Mucosa of descending colon (tissue), 3 donors: ENCODE data around the gene PRR33. TPM values are rescaled to one million over a fixed set of nuclear protein-coding genes. Genes with fewer than 3 reads are reported as not detected.

Source experiments
- ATAC-seq: fragments of 200-7000 bp; cut with Tn5 transposase; one replicate; pipeline ENCODE4 v1.9.1; 2020; ENCODE audit warnings: mild to moderate bottlenecking, moderate library complexity
- DNase-seq, 3 donors: peaks; one replicate each; pipeline ENCODE4 v3.0.0-alpha.2; 2020
- H3K36me3 ChIP-seq: fragments of 200-600 bp; one replicate; pipeline ENCODE4 v1.8.0; 2021; ENCODE audit warnings: low read depth, mild to moderate bottlenecking
- H3K4me1 ChIP-seq: fragments of 200-600 bp; one replicate; pipeline ENCODE4 v1.8.0; 2021; ENCODE audit warnings: low read depth, mild to moderate bottlenecking
- H3K4me3 ChIP-seq: fragments of 200-600 bp; one replicate; pipeline ENCODE4 v1.8.0; 2021; ENCODE audit warnings: mild to moderate bottlenecking
- H3K9me3 ChIP-seq: fragments of 200-600 bp; one replicate; pipeline ENCODE4 v1.8.0; 2021; ENCODE audit warnings: mild to moderate bottlenecking
- CTCF ChIP-seq: fragments of 200-600 bp; IDR thresholded peaks from one replicate; pipeline ENCODE4 v1.8.0; 2022; ENCODE audit warnings: antibody characterized with exemption, mild to moderate bottlenecking
- intact Hi-C, 2 donors: fragments of 100-400 bp; cut with DNase I in 1 of 2; cut with micrococcal nuclease in 1 of 2; formaldehyde crosslinking; loops; one replicate each; pipeline versions ENCODE4 v1.11.0 to v1.11.1; 2022; cut with DNase I, micrococcal nuclease
- total RNA-seq, 3 donors: library from RNA; stranded (reverse); fragmentation: NEBNext Ultra II Directional in 2 of 3; extraction: Animal tissue kit (Norgen Biotek cat#: 25700) in 2 of 3; gene quantifications; one replicate each; pipeline versions ENCODE4 v1.2.1 to v1.2.4, GENCODE V29; 2021 to 2023
- donor health status: DM: no; HTN: no; CAD: no; lungs with moderate emphysema.
- donor health status: DM: no; HTN: no; CAD: no.
- donor health status: DM: no; HTN: yes; CAD: no.

The PRR33 gene
- total RNA-seq, 3 donors from 2014 or later, result not detected

- ATAC-seq (no peak), DNase-seq (no peak)
- H3K4me3 ChIP-seq, result no peak overlapping the region
- no peaks in the 10 kb centered on the region for H3K9me3 ChIP-seq
- no peaks in the 10 kb centered on the region for H3K36me3 ChIP-seq
- no peaks in the 10 kb centered on the region for H3K4me1 ChIP-seq
- TF ChIP-seq CTCF, result no peak
- intact Hi-C loops, result loop anchor here (1.0 to 2.0 kb wide), 2 partner anchors 23 kb away; no protein-coding TSS in a partner anchor
Observed at GRCh38 chr11:1893581-1894359, 2.1 kb upstream of the PRR33 start.

DNA sequence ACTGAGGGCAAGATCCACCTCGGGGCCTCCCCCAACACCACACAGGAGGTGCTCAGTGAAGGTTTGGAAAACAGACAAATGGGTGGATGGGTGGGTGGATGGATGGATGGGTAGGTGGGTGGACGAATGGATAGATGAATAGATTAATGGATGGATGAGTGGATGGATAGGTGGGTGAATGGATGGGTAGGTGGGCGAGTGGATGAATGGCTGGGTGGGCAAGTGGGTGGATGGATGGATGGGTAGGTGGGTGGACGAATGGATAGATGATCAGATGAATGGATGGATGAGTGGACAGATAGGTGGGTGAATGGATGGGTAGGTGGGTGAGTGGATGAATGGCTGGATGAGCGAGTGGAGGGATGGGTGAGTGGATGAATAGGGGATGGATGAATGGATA, 863 bp upstream of the PRR33 start:
- no peak for TF ChIP-seq CTCF
- H3K4me3 ChIP-seq, result no peak overlapping the region
- intact Hi-C loops, result loop anchor here in 1 of 2 donors (2.0 kb wide), 1 partner anchor 24 kb away; no protein-coding TSS in a partner anchor
- ATAC-seq (no peak), DNase-seq (no peak)
- no peaks in the 10 kb centered on the region for H3K9me3 ChIP-seq
- H3K4me1 ChIP-seq, result no peaks in the 10 kb centered on the region
- H3K36me3 ChIP-seq, result no peaks in the 10 kb centered on the region

GRCh38 chr11:1892116-1892515, 421 bp upstream of the PRR33 start:
- ATAC-seq, result no peak
- H3K4me1 ChIP-seq, result no peaks in the 10 kb centered on the region
- intact Hi-C loops, result loop anchor here in 1 of 2 donors (2.0 kb wide), 1 partner anchor 25 kb away; no protein-coding TSS in a partner anchor
- H3K36me3 ChIP-seq, result no peaks in the 10 kb centered on the region
- DNase-seq, result no peak
- H3K4me3 ChIP-seq, result no peak overlapping the region
- no peaks in the 10 kb centered on the region for H3K9me3 ChIP-seq
- TF ChIP-seq CTCF, result no peak

DNA sequence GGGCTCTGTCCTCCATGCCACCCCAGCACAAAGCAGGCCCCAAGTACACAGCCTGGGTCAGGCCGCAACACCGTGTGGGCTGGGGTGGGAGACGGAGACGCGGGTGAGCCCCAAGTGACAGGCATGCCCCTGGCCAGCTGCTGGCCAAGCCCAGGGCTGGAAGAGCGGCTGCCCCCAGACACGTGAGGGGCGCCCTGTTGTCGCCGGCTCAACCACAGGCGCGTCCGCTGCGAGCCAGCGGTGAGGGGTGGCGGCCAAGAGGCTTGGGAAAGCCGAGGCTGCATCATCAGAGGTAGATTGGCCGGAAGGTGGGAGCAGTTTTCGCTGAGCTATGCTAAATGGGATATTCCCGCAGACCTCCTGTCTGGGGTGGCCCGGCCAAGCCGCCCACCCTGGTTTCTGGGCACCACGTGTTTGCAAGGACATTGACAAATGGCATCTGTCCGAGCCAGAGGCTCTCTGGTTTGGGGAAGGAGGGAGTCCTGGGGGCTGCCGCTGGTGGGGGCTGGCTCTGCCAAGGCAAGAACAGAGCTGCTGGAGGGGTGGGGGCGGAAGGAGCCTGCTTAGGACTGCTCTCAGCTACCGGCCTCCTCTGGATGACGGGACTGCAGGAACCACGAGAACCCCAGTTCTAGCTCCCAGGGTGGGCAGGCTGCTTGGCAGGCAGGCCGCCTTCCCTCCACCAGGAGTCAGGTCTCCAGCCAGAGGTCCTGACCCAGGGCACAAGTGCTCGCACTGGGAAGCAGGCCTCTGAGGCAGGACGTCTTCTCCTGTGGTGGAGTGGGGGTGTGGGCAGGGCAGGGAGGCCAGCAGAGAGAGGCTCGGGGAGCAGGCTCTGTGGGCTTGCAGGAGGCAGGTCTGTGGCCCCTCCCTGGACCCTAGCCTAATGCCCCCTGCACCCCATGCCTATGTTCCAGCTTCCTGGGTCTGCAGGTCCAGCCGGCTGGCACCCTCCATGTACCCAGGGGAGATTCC, 552 bp downstream of the PRR33 start:
- DNase-seq, result peak in 1 of 3 donors; percentile 30
- peak; percentile 4 for ATAC-seq
- TF ChIP-seq CTCF, result no peak
- intact Hi-C loops, result no loop called here
- Histone ChIP-seq H3K9me3 (no peaks in the 10 kb centered on the region), H3K4me1 (no peaks in the 10 kb centered on the region), H3K4me3 (no peak overlapping the region), H3K36me3 (no peaks in the 10 kb centered on the region)

- TF ChIP-seq CTCF, result no peak
- Histone ChIP-seq H3K9me3 (no peaks in the 10 kb centered on the region), H3K4me3 (no peak overlapping the region), H3K4me1 (no peaks in the 10 kb centered on the region), H3K36me3 (no peaks in the 10 kb centered on the region)
- intact Hi-C loops, result no loop called here
- ATAC-seq, result no peak
- no peak for DNase-seq
Observed at GRCh38 chr11:1889941-1890855, 1.5 kb downstream of the PRR33 start.
